GM04504 (cell line): Measurements from ENCODE around the gene PHLDB2.
A peak's percentile ranks its signal among the peaks of the same experiment; 100 is the strongest.

Experiments used
- DNase-seq: peaks from one replicate; pipeline ENCODE4 v3.0.0-alpha.2; 2012; ENCODE audit warnings: low read depth

Gene PHLDB2

DNA sequence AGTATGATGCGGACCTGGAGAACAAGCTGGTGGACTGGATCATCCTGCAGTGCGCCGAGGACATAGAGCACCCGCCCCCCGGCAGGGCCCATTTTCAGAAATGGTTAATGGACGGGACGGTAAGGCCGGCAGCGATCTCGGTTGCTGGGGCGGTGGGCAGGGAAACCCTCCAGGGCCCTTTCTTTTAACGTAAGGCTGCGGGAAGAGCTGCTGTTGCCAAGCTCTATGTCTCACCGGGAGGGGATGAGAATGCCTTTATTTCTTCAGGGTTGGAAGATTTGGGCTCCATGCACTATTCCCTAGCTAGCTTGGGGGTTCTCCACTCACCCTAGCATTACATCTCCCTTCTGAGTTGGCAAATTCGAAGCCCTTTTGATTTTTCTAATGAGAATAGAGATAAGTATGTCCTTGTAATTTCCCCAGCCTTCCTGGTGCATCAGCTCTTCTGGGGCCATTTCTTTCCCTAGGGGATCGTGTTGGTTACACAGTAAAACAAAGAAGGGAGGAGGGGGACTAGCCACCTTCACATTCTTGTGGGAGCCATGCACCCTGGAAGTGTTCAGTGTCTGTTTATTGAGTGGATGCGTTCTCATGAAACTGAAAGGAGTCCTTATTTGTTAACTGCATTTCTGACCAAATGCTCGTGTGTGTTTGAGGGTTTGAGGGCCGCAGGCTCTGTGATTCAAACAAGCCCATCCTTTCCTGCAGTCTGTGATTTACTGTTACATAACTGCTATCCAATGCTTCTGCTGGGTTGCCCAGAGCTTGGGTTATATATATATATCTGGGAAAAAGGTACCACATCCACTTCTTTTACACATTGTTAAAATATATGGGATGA lies 140.6 kb downstream of the PHLDB2 start:
- DNase-seq = no peak

DNA sequence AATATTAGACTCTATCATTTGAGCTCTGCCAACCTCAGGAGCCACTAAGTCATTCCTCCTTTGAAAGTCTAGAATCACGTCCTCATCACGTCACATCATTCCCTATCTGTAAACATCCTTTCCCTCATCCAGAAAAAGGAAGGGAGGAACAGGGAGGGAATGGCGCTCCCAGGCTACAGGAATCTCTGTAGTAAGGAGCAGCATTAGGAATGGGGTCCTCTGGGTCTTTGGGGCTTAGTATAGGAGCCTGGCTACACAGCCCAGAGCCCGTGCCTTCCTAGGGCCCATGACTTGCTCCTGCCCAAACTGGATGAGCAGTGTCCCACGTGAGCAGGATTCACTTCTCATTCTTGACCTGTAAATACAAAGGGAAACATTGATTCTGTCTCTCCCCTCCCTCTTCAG lies 141.3 kb downstream of the PHLDB2 start:
- no peak for DNase-seq

GRCh38 chr3:112000966-112001365 lies 141.9 kb downstream of the PHLDB2 start:
- no peak for DNase-seq

DNA sequence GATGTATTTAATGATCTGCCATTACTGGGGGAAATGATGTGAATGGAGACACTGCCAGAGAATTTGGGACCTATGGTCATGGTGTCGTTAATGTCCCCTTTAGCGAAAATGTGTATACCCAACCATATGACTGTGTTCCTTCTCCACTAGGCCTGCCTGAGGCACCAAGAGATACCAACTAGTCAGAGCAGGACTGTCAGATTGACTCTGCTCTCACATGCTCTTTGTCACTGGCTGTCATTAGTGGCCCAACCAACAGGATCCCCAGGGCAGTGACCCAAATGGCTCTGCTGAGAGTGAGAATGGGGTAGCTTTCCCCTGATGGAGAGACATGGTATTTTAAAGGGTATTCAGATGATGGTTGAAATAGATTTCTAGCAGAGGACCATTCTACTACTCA lies 142.5 kb downstream of the PHLDB2 start:
- DNase-seq = no peak

- no peak for DNase-seq
Measured at GRCh38 chr3:112002096-112002971, 143.3 kb downstream of the PHLDB2 start.

DNA sequence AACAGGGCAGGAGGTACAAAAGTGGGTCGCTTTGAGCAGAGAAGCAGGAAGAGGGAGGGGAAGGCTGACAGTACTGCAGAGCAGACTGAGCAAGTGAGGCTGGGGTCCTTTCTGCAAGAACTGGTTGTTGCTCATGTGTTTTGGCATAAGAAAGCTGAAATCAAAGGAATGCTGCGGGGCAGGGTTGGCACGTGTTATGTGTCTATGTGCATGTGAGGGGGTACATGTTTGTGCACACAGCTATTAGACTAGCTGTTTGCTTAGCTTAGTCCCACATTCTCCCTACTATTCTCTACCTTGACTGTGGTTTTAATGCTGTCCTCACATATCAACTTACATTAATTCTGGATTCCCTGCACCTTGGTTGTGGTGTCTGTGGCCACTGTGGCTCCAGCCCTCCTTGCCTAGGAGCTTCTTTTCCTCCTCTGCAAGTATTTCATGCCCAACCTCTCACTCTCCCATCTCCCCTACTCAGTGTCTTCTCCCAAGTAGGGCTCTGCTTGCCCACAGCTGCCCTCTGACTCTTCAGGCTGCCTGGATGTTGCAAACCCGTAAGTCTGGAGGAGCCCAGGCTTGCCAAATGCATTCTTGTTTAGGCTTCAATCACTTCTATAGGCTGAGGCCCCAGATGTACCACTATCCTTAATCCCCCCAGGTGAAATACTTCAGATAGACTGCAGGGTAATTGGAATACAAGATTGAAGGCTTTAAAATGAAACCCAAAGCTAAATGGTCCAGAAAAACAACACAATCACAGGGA lies 144.4 kb downstream of the PHLDB2 start:
- no peak for DNase-seq

- no peak for DNase-seq
Measured at GRCh38 chr3:112004187-112004586, 145.1 kb downstream of the PHLDB2 start.

DNA sequence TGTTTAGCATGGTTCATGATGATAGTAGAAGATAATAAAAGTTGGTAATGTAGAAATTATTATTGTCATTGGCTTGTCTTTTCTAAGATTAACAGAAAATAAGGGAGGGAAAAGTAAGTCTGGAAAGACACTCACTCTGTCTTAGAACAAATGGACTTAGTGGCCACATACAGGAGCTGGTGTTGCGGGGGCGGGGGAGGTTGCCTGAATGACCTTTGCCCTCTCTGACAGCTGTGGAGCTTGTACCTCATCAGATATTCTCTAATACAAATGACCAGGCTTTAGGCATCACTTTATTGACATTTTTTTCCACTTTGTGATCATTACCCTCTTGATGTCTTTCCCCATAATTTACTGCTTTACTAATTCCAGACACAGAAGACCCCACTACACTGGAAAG lies 145.6 kb downstream of the PHLDB2 start:
- no peak for DNase-seq

DNA sequence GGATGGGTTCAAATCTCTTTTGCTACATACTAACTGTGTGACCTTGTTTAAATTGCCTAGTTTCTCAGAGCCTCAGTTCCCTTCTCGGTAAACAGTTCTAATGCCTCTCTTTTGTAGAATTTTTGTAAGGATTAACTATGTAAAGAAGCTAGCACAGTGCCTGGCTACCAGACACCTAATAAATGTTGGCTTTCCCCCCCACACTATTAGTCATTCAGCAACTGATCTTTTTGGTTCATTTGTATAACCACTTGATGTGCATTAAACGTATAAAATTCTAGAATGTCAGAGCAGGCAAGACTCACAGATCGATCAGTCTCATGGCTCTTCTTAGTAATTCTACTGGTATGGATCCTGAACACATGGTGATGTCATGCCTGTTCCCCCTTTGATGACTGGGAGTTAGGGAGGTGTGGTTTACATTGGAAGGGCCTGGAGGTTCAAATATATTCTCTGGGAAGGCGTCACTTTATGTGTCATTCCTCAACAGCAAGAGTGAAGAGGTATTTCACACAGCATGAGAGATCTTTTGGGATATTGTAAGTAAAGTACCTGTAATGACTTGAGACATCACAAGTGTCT lies 146.1 kb downstream of the PHLDB2 start:
- DNase-seq = no peak

DNA sequence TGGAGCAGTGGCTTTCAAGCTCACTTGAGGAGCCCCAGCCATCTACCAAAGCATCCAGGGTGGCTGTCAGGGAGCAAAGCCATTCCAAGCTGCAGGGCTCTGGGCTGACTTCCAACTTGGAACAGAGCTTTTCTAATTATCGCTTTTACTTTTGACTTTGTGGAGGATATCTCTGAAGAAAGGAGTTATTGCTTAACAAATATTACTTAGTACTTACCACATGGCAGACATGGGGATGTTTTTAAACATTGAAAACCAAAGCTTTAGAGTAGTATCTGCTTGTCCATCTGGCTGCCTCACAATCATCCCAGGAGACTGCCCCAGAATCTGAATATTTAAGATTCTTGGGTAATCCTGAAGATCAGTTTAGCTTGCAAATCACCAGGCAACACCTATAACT lies 148.6 kb downstream of the PHLDB2 start:
- DNase-seq = peak; percentile 62

DNA sequence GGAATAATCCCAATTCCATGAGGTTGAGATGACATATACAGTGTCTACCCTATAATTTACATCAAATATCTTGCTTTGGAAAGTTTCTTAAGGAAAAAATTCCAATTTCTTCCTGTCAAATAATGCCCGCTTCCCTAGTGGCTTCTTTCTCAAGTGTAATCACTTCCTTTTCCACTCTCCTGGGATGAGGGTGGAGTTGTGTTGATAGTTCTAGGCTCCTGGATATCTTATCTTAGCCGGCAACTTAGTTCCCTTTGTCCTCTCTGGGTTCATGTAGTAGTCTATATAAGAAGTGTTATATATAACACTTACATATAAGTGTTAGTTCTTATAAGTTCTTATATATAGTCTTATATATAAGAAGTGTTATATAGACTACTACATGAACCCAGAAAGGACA lies 150.6 kb downstream of the PHLDB2 start:
- no peak for DNase-seq

DNA sequence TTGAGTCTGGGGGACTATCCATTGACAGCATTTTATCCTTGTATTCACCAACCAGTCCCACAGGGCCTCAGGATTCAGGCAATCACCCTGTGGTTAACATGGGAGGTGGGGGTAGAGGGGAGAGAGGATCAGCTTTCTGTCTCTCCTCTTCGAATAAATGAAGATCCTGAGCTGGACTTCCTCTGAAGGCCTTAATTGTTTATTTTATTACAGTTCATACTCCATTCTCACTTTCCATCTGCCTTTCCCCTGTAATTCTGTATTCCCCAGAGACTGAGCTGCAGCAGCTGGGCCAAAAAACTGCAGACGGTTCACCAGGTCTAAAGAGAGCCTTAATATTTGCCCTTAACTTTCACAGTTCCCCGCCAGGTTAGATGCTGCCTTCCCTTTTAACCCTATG lies 151.6 kb downstream of the PHLDB2 start:
- DNase-seq = no peak

- DNase-seq = no peak
Measured at GRCh38 chr3:112011376-112011940, 152.4 kb downstream of the PHLDB2 start.

DNA sequence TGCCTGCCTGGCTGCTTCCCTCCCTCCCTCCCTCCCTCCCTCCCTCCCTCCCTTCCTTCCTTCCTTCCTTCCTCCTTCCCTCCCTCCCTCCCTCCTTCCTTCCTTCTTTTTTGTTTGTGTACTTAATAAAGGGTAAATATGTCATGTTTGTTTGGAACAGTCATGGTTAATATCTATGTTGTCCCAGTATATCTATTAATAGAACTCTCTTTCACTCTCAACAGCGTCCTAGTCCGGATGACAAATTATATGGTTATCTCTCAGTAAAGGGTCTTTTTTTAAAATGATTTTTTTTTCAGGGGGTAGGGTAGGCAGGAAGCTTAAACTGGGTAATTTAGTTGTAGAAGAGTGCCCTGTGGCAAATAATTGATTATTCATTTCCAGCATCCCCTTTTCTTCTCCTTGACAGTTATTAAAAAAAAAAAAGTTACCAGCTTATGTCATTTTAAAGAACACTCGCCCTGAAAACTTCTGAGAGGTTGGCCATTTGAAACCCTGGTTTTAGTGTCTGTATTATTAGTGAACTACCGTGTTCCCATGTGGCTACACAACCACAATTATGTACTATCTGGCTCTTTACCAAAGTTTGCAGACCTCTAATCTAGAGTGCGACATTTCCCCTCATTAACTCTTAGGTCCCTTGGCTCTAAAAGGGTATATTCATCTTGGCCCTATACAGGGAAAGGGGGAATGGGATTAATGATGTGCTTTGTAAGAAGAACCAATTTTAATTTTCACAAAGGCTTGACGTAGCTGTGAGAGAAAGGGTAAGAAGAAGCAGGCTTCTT lies 153.3 kb downstream of the PHLDB2 start:
- DNase-seq = no peak

GRCh38 chr3:112013058-112013783 lies 154.2 kb downstream of the PHLDB2 start:
- DNase-seq = no peak

- DNase-seq = no peak
Measured at GRCh38 chr3:112013784-112014143, 154.7 kb downstream of the PHLDB2 start.

DNA sequence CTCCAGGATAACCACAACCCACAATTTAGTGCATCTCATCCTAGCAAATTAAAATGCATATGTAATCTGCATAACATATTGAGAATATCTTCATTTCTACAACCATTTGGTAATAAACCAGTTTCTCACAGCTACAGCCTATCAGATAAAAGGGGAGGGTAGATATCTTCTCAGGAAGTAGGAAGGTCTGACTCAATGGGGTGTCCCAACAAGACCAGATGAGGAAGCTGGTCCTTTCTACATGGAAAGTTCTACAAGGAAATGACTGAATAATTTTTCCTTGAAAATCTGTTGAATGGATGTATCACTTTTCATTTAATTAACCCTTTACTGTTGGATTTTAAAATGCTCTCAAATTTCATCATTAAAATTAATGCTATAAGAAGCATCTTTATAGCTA lies 158.0 kb downstream of the PHLDB2 start:
- no peak for DNase-seq

GRCh38 chr3:112018712-112019111 lies 159.6 kb downstream of the PHLDB2 start:
- no peak for DNase-seq

GRCh38 chr3:112019716-112020115 lies 160.7 kb downstream of the PHLDB2 start:
- DNase-seq = no peak

DNA sequence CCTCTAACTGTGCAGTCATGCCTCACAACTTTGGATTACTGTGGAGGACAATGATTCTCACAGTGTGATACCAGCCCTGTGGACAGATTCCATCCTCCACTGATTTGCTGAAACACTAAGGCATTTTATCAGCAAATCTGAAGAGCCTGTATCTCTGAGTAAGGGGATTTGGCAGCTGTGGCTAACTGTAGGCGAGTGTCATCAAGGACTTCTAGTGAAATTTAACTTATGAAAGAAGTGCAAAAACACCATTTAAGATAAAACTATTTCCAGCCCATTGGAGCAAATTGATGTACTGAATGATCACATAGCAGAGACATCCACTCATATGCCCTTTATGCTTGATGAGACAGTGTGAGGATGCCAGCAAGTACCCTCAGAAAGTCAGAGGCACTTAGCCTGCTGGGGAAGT lies 161.6 kb downstream of the PHLDB2 start:
- DNase-seq = no peak
